GM12878 (cell line): ENCODE measurements around the gene KAZN.

Source experiments
- CHD4 ChIP-seq: fragments of 200-600 bp; sonication (generic); IDR thresholded peaks from 2 replicates; pipeline ENCODE4 v1.6.1; 2016; ENCODE audit warnings: mild to moderate bottlenecking
- EZH2 ChIP-seq: IDR thresholded peaks from 2 replicates; pipeline ENCODE4 v1.6.1; 2012; ENCODE audit warnings: low read depth, mild to moderate bottlenecking, control low read depth, inconsistent platforms, low read length, borderline replicate concordance; ENCODE audit not compliant: control insufficient read depth
- HCFC1 ChIP-seq: fragments of 150-350 bp; IDR thresholded peaks from 2 replicates; pipeline ENCODE4 v1.6.1; 2014; ENCODE audit warnings: low read length
- KDM1A ChIP-seq: fragments of 200-600 bp; sonication (generic); IDR thresholded peaks from 2 replicates; pipeline ENCODE4 v1.6.1; 2016; ENCODE audit warnings: borderline replicate concordance
- NR2C2 ChIP-seq: IDR thresholded peaks from 2 replicates; pipeline ENCODE4 v1.6.1; 2011; ENCODE audit warnings: borderline replicate concordance, low read depth; ENCODE audit not compliant: control insufficient read depth, insufficient read length
- PAX8 ChIP-seq: fragments of 450-650 bp; IDR thresholded peaks from 2 replicates; pipeline ENCODE4 v1.6.1; 2017; ENCODE audit warnings: mild to moderate bottlenecking, moderate library complexity
- POLR2A ChIP-seq: IDR thresholded peaks from 2 replicates; pipeline ENCODE4 v1.6.1; 2011; ENCODE audit warnings: low read depth, mild to moderate bottlenecking, low read length
- SIN3A ChIP-seq: IDR thresholded peaks from 2 replicates; pipeline ENCODE4 v1.6.1; 2012; ENCODE audit warnings: low read depth, low read length, improper control_type of control experiment
- ZNF274 ChIP-seq: IDR thresholded peaks from one replicate; pipeline ENCODE4 v1.8.0; 2011; ENCODE audit not compliant: insufficient read length, insufficient read depth
- ZZZ3 ChIP-seq: IDR thresholded peaks from 2 replicates; pipeline ENCODE4 v1.6.1; 2011; ENCODE audit warnings: low read depth; ENCODE audit not compliant: control insufficient read depth, insufficient read length
- TF ChIP-seq, protein P1 (sequence below): fragments of 450-650 bp; IDR thresholded peaks from 2 replicates; pipeline ENCODE4 v1.6.1; 2018; ENCODE audit warnings: borderline replicate concordance, mild to moderate bottlenecking; ENCODE audit not compliant: partially characterized antibody
- TF ChIP-seq, protein P2 (sequence below), 3 experiments: IDR thresholded peaks in 2 of 3; conservative IDR thresholded peaks in 1 of 3; 2 replicates each; pipeline ENCODE4 v1.5.1; 2011; ENCODE audit warnings: low read depth in 3 of 3, low read length in 3 of 3, mild to moderate bottlenecking in 3 of 3, control low read depth in 2 of 3, moderate library complexity in 2 of 3, inconsistent platforms in 1 of 3, mixed read lengths in 1 of 3; ENCODE audit not compliant: control insufficient read depth in 2 of 3, insufficient read depth in 1 of 3; ENCODE audit errors: extremely low read depth in 1 of 3
- TF ChIP-seq, protein P3 (sequence below): IDR thresholded peaks from 2 replicates; pipeline ENCODE4 v1.6.1; 2012; ENCODE audit warnings: low read length, inconsistent platforms
- TF ChIP-seq, protein P4 (sequence below): fragments of 450-650 bp; conservative IDR thresholded peaks from 2 replicates; pipeline ENCODE4 v1.6.1; 2017; ENCODE audit warnings: mild to moderate bottlenecking, moderate library complexity

DNA sequence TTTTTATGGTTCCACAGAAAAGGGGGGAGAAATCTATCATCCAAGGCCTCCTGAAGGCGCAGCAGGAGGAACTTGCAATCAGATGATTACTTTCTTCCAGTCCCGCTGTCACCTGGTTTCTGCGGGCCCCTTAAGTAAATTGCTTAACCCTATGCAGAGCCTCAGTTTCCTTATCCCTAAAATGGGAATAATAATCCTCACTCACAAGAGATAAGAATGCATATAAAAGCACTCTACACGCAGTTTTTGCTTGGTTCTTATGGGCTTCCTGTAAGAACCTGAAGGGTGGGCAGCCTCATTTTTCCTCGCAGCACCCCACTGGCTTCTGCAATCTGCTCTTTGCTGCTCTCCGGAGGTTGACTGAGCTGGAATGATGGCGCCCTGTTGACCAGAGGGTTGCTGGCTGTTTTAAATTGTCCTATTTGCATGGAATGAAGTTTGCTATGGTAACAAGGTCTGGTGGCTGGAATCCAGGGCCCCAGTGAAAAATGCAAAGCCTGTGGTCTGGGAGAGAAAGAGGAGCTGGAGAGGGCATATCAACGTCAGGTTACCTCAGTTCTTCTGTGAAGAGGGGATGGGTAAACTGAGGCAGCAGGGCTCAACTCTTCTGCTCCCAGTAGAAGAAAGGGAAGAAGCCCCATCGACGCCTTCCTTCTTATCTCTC lies 1.0 kb upstream of the KAZN start:
- TF ChIP-seq HCFC1 (no peak), ZZZ3 (no peak), SIN3A (no peak), CHD4 (no peak), PAX8 (no peak), POLR2A (no peak), KDM1A (no peak), NR2C2 (no peak), EZH2 (no peak), ZNF274 (no peak)
- TF ChIP-seq, protein P1, sequence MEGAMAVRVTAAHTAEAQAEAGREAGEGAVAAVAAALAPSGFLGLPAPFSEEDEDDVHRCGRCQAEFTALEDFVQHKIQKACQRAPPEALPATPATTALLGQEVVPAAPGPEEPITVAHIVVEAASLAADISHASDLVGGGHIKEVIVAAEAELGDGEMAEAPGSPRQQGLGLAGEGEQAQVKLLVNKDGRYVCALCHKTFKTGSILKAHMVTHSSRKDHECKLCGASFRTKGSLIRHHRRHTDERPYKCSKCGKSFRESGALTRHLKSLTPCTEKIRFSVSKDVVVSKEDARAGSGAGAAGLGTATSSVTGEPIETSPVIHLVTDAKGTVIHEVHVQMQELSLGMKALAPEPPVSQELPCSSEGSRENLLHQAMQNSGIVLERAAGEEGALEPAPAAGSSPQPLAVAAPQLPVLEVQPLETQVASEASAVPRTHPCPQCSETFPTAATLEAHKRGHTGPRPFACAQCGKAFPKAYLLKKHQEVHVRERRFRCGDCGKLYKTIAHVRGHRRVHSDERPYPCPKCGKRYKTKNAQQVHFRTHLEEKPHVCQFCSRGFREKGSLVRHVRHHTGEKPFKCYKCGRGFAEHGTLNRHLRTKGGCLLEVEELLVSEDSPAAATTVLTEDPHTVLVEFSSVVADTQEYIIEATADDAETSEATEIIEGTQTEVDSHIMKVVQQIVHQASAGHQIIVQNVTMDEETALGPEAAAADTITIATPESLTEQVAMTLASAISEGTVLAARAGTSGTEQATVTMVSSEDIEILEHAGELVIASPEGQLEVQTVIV: no peak
- TF ChIP-seq, protein P2, sequence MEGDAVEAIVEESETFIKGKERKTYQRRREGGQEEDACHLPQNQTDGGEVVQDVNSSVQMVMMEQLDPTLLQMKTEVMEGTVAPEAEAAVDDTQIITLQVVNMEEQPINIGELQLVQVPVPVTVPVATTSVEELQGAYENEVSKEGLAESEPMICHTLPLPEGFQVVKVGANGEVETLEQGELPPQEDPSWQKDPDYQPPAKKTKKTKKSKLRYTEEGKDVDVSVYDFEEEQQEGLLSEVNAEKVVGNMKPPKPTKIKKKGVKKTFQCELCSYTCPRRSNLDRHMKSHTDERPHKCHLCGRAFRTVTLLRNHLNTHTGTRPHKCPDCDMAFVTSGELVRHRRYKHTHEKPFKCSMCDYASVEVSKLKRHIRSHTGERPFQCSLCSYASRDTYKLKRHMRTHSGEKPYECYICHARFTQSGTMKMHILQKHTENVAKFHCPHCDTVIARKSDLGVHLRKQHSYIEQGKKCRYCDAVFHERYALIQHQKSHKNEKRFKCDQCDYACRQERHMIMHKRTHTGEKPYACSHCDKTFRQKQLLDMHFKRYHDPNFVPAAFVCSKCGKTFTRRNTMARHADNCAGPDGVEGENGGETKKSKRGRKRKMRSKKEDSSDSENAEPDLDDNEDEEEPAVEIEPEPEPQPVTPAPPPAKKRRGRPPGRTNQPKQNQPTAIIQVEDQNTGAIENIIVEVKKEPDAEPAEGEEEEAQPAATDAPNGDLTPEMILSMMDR (IDR thresholded peaks at IDR 0.05 in 2 of 3, conservative IDR thresholded peaks at IDR 0.05 in 1 of 3; ENCODE audit: control insufficient read depth in 2 of 3, extremely low read depth in 1 of 3, insufficient read depth in 1 of 3, low read depth in 3 of 3, low read length in 3 of 3): no peak
- TF ChIP-seq, protein P3, sequence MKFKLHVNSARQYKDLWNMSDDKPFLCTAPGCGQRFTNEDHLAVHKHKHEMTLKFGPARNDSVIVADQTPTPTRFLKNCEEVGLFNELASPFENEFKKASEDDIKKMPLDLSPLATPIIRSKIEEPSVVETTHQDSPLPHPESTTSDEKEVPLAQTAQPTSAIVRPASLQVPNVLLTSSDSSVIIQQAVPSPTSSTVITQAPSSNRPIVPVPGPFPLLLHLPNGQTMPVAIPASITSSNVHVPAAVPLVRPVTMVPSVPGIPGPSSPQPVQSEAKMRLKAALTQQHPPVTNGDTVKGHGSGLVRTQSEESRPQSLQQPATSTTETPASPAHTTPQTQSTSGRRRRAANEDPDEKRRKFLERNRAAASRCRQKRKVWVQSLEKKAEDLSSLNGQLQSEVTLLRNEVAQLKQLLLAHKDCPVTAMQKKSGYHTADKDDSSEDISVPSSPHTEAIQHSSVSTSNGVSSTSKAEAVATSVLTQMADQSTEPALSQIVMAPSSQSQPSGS: no peak
- TF ChIP-seq, protein P4, sequence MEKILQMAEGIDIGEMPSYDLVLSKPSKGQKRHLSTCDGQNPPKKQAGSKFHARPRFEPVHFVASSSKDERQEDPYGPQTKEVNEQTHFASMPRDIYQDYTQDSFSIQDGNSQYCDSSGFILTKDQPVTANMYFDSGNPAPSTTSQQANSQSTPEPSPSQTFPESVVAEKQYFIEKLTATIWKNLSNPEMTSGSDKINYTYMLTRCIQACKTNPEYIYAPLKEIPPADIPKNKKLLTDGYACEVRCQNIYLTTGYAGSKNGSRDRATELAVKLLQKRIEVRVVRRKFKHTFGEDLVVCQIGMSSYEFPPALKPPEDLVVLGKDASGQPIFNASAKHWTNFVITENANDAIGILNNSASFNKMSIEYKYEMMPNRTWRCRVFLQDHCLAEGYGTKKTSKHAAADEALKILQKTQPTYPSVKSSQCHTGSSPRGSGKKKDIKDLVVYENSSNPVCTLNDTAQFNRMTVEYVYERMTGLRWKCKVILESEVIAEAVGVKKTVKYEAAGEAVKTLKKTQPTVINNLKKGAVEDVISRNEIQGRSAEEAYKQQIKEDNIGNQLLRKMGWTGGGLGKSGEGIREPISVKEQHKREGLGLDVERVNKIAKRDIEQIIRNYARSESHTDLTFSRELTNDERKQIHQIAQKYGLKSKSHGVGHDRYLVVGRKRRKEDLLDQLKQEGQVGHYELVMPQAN: no peak
